HepG2 (cell line): ENCODE results near the gene ABHD2. TPM values are rescaled to one million over a fixed set of nuclear protein-coding genes. Genes with fewer than 3 reads are reported as not detected.

Experiments
- ATAC-seq: fragments of 200-7000 bp; cut with Tn5 transposase; 3 replicates; pipeline ENCODE4 v1.9.1; 2020; ENCODE audit warnings: mild to moderate bottlenecking, moderate library complexity
- BruUV-seq: library from RNA; stranded (reverse); fragments of 400-500 nt; replicated peaks from 2 replicates; lab custom pipeline; 2021; lab: Mats Ljungman, UMichigan
- CTCF ChIA-PET: fragments of 300-600 bp; formaldehyde crosslinking; extraction: SDS; loops from one replicate; lab custom pipeline; 2021; ENCODE audit warnings: low total read pairs, inconsistent platforms, low intra/inter-chr PET ratio; lab: Yijun Ruan, JAX
- POLR2A ChIA-PET: fragments of 350-600 bp; sonication (Branson Sonifier 250); formaldehyde crosslinking; loops from one replicate; lab custom pipeline; 2020; ENCODE audit warnings: antibody characterized with exemption, inconsistent platforms; lab: Yijun Ruan, JAX
- DNase-seq: peaks from one replicate; pipeline ENCODE4 v3.0.0-alpha.2; 2015; ENCODE audit warnings: low spot score
- FAIRE-seq: peaks from 3 replicates; lab custom pipeline; 2011; peaks lifted over from hg19 to GRCh38; lab: Jason Lieb, UNC
- H2AFZ ChIP-seq: one replicate; pipeline ENCODE4 v1.6.1; 2011; ENCODE audit warnings: low read length, inconsistent platforms
- H3K27ac ChIP-seq: fragments of 300-600 bp; 3 replicates; pipeline ENCODE4 v1.8.0; 2011; ENCODE audit warnings: mixed run types, mild to moderate bottlenecking, mixed read lengths, low read length, inconsistent platforms; ENCODE audit not compliant: insufficient read depth; ENCODE audit errors: extremely low read length
- H3K27me3 ChIP-seq, 2 experiments: fragments of 200-600 bp in 1 of 2; 2 replicates in 1 of 2; 3 replicates in 1 of 2; pipeline versions ENCODE4 v1.6.0 to v1.8.0; 2011; ENCODE audit warnings: low read length in 2 of 2, mild to moderate bottlenecking in 2 of 2, moderate library complexity in 2 of 2, inconsistent platforms in 1 of 2; ENCODE audit not compliant: insufficient read depth in 2 of 2, control insufficient read depth in 1 of 2
- H3K36me3 ChIP-seq, 2 experiments: fragments of 200-600 bp in 1 of 2; replicated peaks in 1 of 2; 2 replicates in 1 of 2; 3 replicates in 1 of 2; pipeline versions ENCODE4 v1.5.1 to v1.8.0; 2011; ENCODE audit warnings: low read length in 2 of 2, inconsistent platforms in 1 of 2; ENCODE audit not compliant: insufficient read depth in 2 of 2, control insufficient read depth in 1 of 2
- H3K4me1 ChIP-seq: 2 replicates; pipeline ENCODE4 v1.5.1; 2012; ENCODE audit warnings: low read length, inconsistent platforms; ENCODE audit not compliant: insufficient read depth
- H3K4me2 ChIP-seq: 2 replicates; pipeline ENCODE4 v1.6.0; 2011; ENCODE audit warnings: low read depth, low read length, inconsistent platforms
- H3K4me3 ChIP-seq, 3 experiments: fragments of 200-600 bp in 1 of 3; sonication (generic), shearing (Covaris generic) in 1 of 3; replicated peaks in 1 of 3; 2 replicates each; pipeline ENCODE4 v1.5.1; 2011 to 2016; ENCODE audit warnings: low read length in 3 of 3, inconsistent platforms in 2 of 3, low read depth in 2 of 3, mild to moderate bottlenecking in 2 of 3, control low read depth in 1 of 3, mixed read lengths in 1 of 3; ENCODE audit not compliant: insufficient read depth in 1 of 3
- H3K79me2 ChIP-seq: one replicate; pipeline ENCODE4 v1.6.1; 2011; ENCODE audit warnings: low read length, inconsistent platforms; ENCODE audit not compliant: insufficient read depth
- H3K9ac ChIP-seq: 2 replicates; pipeline ENCODE4 v1.6.0; 2011; ENCODE audit warnings: mild to moderate bottlenecking, low read depth, low read length, inconsistent platforms; ENCODE audit not compliant: insufficient read depth
- H3K9me3 ChIP-seq: 2 replicates; pipeline ENCODE4 v1.5.1; 2012; ENCODE audit warnings: mild to moderate bottlenecking, low read length
- H4K20me1 ChIP-seq: 2 replicates; pipeline ENCODE4 v1.6.0; 2011; ENCODE audit warnings: inconsistent platforms, mild to moderate bottlenecking, low read length, moderate library complexity; ENCODE audit not compliant: insufficient read depth
- ATF7 ChIP-seq, 2 experiments: fragments of 450-650 bp in 1 of 2; sonication (generic) in 1 of 2; formaldehyde crosslinking in 1 of 2; IDR thresholded peaks; 2 replicates each; pipeline versions ENCODE4 v1.4.0 to v1.6.1; 2016 to 2020; ENCODE audit warnings: antibody characterized with exemption in 1 of 2, mild to moderate bottlenecking in 1 of 2, missing genetic modification reagents in 1 of 2
- CEBPB ChIP-seq: IDR thresholded peaks from 2 replicates; pipeline ENCODE4 v1.6.1; 2011; ENCODE audit warnings: low read depth, low read length, improper control_type of control experiment, borderline replicate concordance
- FOXK2 ChIP-seq: fragments of 450-650 bp; IDR thresholded peaks from 2 replicates; pipeline ENCODE4 v1.6.1; 2016
- KLF11 ChIP-seq: IDR thresholded peaks from 2 replicates; pipeline ENCODE4 v1.6.1; 2016; ENCODE audit warnings: missing compliant biosample characterization
- RXRB ChIP-seq: IDR thresholded peaks from 2 replicates; pipeline ENCODE4 v1.6.1; 2016; ENCODE audit warnings: borderline replicate concordance, missing genetic modification reagents, missing compliant biosample characterization
- ZNF333 ChIP-seq: sonication (generic); formaldehyde crosslinking; IDR thresholded peaks from 2 replicates; pipeline ENCODE4 v1.4.0; 2020; ENCODE audit warnings: mild to moderate bottlenecking, missing genetic modification reagents, borderline replicate concordance
- WGBS: methylation state at CpG from one replicate; pipeline ENCODE4 v1.1.6; 2017; ENCODE audit warnings: low lambda C conversion rate; 5-methylcytosine and 5-hydroxymethylcytosine counted together
- in situ Hi-C: cut with HindIII; loops from 2 replicates; pipeline ENCODE4 v1.10.0; 2017; ENCODE audit warnings: low pct_unique_long_range_greater_than_20kb; ENCODE audit not compliant: extremely low pct_ligation_motif_present
- intact Hi-C: fragments of 100-400 bp; cut with micrococcal nuclease; formaldehyde crosslinking; loops from one replicate; pipeline ENCODE4 v1.10.0; 2022; ENCODE audit not compliant: unreplicated experiment
- polyA plus RNA-seq, 8 experiments: library from polyadenylated mRNA; depleted of rRNA in 3 of 8; stranded (reverse) in 7 of 8; unstranded in 1 of 8; fragments of >200 nt; fragmentation: Illumina TruSeq in 4 of 8; extraction: Trizol in 4 of 8; gene quantifications; 2 replicates each; pipeline versions ENCODE4 v1.2.1 to v1.2.3, GENCODE V29; 2011 to 2016; ENCODE audit warnings: low read depth in 4 of 8, missing spikeins in 1 of 8, mixed read lengths in 1 of 8; ENCODE audit not compliant: insufficient read depth in 1 of 8
- total RNA-seq, 5 experiments: library from RNA; depleted of rRNA; stranded (reverse); fragments of >200 nt; fragmentation: Illumina TruSeq; extraction: Trizol; gene quantifications; 2 replicates each; pipeline ENCODE4 v1.2.3, GENCODE V29; 2016; ENCODE audit warnings: low read depth in 1 of 5
- TF ChIP-seq, protein P1 (sequence below): fragments of 450-650 bp; IDR thresholded peaks from 2 replicates; pipeline ENCODE4 v1.6.1; 2016
- TF ChIP-seq, protein P2 (sequence below): sonication (generic); formaldehyde crosslinking; IDR thresholded peaks from 2 replicates; pipeline ENCODE4 v1.5.0; 2020; ENCODE audit warnings: missing genetic modification reagents

ABHD2 gene
- total and polyA plus RNA-seq, 2 of the 13 experiments (the other 11 are each of a cell fraction or from before 2014, with no cell fraction given): 14.8 to 22.4 TPM

DNA sequence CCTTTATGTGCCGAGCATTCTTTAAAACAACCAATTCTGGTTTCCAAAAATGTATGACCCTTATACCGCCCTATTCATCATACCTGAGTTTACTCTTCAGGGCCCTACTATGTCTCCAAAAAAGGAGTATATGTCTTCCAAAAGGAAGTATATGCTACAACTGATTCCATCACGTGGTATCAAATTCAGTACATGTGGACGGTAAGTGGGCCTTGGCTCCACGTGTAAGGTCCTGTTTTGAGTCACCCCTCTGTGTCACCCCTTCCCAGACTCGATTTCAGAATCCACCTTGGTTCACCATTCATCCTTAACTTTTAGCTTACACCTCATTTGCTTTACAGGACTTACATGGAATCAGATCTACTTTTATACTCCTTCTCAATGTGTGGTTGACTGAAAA lies 37.8 kb downstream of the ABHD2 start:
- in situ Hi-C loops (loop anchor here (5.0 kb wide), 1 partner anchor 69 kb away; no protein-coding TSS in a partner anchor), intact Hi-C loops (no loop called here)
- no peak for FAIRE-seq
- no peak overlapping the region for H2AFZ ChIP-seq
- no peaks in the 10 kb centered on the region for H3K9me3 ChIP-seq
- 86% methylated on average over 6 of the region's 6 CpGs for WGBS
- BruUV-seq: no TSS peak
- peak overlapping the region in 1 of 3 experiments; percentile 30; a peak in 1 of 6 replicates for H3K4me3 ChIP-seq
- H4K20me1 ChIP-seq: no peaks in the 10 kb centered on the region
- TF ChIP-seq ATF7 (IDR thresholded peaks at IDR 0.05) (no peak), ATF7 (CRISPR knock-in tag; IDR thresholded peaks at IDR 0.05) (no peak), ZNF333 (no peak), RXRB (no peak), FOXK2 (no peak), KLF11 (CRISPR knock-in tag) (no peak), CEBPB (no peak)
- TF ChIP-seq, protein P1, sequence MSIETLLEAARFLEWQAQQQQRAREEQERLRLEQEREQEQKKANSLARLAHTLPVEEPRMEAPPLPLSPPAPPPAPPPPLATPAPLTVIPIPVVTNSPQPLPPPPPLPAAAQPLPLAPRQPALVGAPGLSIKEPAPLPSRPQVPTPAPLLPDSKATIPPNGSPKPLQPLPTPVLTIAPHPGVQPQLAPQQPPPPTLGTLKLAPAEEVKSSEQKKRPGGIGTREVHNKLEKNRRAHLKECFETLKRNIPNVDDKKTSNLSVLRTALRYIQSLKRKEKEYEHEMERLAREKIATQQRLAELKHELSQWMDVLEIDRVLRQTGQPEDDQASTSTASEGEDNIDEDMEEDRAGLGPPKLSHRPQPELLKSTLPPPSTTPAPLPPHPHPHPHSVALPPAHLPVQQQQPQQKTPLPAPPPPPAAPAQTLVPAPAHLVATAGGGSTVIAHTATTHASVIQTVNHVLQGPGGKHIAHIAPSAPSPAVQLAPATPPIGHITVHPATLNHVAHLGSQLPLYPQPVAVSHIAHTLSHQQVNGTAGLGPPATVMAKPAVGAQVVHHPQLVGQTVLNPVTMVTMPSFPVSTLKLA: peak; percentile 64
- TF ChIP-seq, protein P2, sequence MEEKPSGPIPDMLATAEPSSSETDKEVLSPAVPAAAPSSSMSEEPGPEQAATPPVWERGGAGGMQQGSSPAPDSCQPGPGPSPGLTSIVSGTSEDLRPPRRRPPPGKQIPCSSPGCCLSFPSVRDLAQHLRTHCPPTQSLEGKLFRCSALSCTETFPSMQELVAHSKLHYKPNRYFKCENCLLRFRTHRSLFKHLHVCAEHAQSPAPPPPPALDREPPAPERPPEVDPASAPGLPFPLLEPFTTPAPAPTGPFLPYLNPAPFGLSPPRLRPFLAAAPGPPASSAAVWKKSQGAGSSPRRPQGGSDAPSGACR (CRISPR knock-in tag): 0 out of 2 replicates have a peak, but pooled peaks have one; percentile 1
- CTCF ChIA-PET: interaction anchor here (1.0 kb wide), 1 partner anchor 68 kb away, joined by 4 read pairs; no protein-coding TSS in a partner anchor
- H3K36me3 ChIP-seq: peaks cover 0 to 14% of the 10 kb centered on the region in 2 experiments; a peak in 3 of 5 replicates
- peak overlapping the region; percentile 68 for H3K4me2 ChIP-seq
- no peak for DNase-seq
- peaks cover 100% of the 10 kb centered on the region for H3K4me1 ChIP-seq
- no peaks in the 10 kb centered on the region for H3K79me2 ChIP-seq
- H3K27me3 ChIP-seq: no peaks in the 10 kb centered on the region
- peak overlapping the region; percentile 84 for H3K27ac ChIP-seq
- POLR2A ChIA-PET: interaction anchor here (4.2 kb wide), 1 partner anchor 12 kb away, joined by 45 read pairs; no protein-coding TSS in a partner anchor
- peak overlapping the region; percentile 59 for H3K9ac ChIP-seq
- no peak for ATAC-seq
